ENCODE measurements around the gene FLNB. TPM values are rescaled to one million over a fixed set of nuclear protein-coding genes. Genes with fewer than 3 reads are reported as not detected.

The FLNB gene
- total and polyA plus RNA-seq, 2 of the 13 experiments (the other 11 are each of a cell fraction or from before 2014, with no cell fraction given), result 106 to 130 TPM

GRCh38 chr3:58176827-58177489, 168.7 kb downstream of the FLNB start (continued):
- TF ChIP-seq ARID5B (CRISPR knock-in tag; IDR thresholded peaks at IDR 0.05) (no peak), RORA (CRISPR knock-in tag; IDR thresholded peaks at IDR 0.05) (no peak), JUNB (CRISPR knock-in tag; IDR thresholded peaks at IDR 0.05; ENCODE audit: borderline replicate concordance) (no peak), SMAD1 (CRISPR knock-in tag; IDR thresholded peaks at IDR 0.05; ENCODE audit: borderline replicate concordance, low read depth) (no peak), JDP2 (CRISPR knock-in tag; IDR thresholded peaks at IDR 0.05; ENCODE audit: borderline replicate concordance) (no peak), ZNF484 (CRISPR knock-in tag; IDR thresholded peaks at IDR 0.05; ENCODE audit: borderline replicate concordance, low read depth) (no peak), SP1 (IDR thresholded peaks at IDR 0.05) (no peak), SP1 (CRISPR knock-in tag; IDR thresholded peaks at IDR 0.05) (no peak), TBX2 (CRISPR knock-in tag; IDR thresholded peaks at IDR 0.05; ENCODE audit: borderline replicate concordance) (0 out of 2 replicates have a peak, but pooled peaks have one; percentile 39), ZNF367 (CRISPR knock-in tag; IDR thresholded peaks at IDR 0.05; ENCODE audit: borderline replicate concordance) (no peak), CBFB (CRISPR knock-in tag; IDR thresholded peaks at IDR 0.05) (no peak), ZFP62 (CRISPR knock-in tag; IDR thresholded peaks at IDR 0.05) (no peak), ZMYM4 (CRISPR knock-in tag; IDR thresholded peaks at IDR 0.05) (0 out of 2 replicates have a peak, but pooled peaks have one; percentile 29), SRSF1 (optimal IDR thresholded peaks at IDR 0.05; ENCODE audit: low read depth, low read length) (no peak), TSC22D2 (CRISPR knock-in tag; IDR thresholded peaks at IDR 0.05; ENCODE audit: borderline replicate concordance) (no peak), MXI1 (IDR thresholded peaks at IDR 0.05; ENCODE audit: borderline replicate concordance, low read depth, low read length) (no peak), GTF2F1 (IDR thresholded peaks at IDR 0.05; ENCODE audit: low read length) (no peak), MEIS1 (CRISPR knock-in tag; IDR thresholded peaks at IDR 0.05; ENCODE audit: borderline replicate concordance) (no peak), ZNF766 (CRISPR knock-in tag; IDR thresholded peaks at IDR 0.05; ENCODE audit: borderline replicate concordance) (no peak), ZNF777 (CRISPR knock-in tag; IDR thresholded peaks at IDR 0.05) (no peak), ZNF891 (CRISPR knock-in tag; IDR thresholded peaks at IDR 0.05) (no peak), TEAD2 (CRISPR knock-in tag; IDR thresholded peaks at IDR 0.05) (no peak)
- TF ChIP-seq, protein P1, sequence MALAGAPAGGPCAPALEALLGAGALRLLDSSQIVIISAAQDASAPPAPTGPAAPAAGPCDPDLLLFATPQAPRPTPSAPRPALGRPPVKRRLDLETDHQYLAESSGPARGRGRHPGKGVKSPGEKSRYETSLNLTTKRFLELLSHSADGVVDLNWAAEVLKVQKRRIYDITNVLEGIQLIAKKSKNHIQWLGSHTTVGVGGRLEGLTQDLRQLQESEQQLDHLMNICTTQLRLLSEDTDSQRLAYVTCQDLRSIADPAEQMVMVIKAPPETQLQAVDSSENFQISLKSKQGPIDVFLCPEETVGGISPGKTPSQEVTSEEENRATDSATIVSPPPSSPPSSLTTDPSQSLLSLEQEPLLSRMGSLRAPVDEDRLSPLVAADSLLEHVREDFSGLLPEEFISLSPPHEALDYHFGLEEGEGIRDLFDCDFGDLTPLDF (CRISPR knock-in tag; IDR thresholded peaks at IDR 0.05), result no peak
- TF ChIP-seq, protein P2, sequence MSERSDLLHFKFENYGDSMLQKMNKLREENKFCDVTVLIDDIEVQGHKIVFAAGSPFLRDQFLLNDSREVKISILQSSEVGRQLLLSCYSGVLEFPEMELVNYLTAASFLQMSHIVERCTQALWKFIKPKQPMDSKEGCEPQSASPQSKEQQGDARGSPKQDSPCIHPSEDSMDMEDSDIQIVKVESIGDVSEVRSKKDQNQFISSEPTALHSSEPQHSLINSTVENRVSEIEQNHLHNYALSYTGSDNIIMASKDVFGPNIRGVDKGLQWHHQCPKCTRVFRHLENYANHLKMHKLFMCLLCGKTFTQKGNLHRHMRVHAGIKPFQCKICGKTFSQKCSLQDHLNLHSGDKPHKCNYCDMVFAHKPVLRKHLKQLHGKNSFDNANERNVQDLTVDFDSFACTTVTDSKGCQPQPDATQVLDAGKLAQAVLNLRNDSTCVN (CRISPR knock-in tag; IDR thresholded peaks at IDR 0.05; ENCODE audit: borderline replicate concordance), result no peak
